Hindlimb muscle (tissue), 1 donor: ENCODE results near the gene ZNF747. TPM values are rescaled to one million over a fixed set of nuclear protein-coding genes. Genes with fewer than 3 reads are reported as not detected.
"Not testable (repeated sequence)": the region's sequence is repeated elsewhere in the genome, so short reads cannot be mapped to it uniquely, and the experiment has no call there.

Source experiments
- DNase-seq: peaks from one replicate; pipeline ENCODE4 v3.0.0-alpha.2; 2013
- polyA plus RNA-seq: library from polyadenylated mRNA; unstranded; fragments of 120-200 nt; gene quantifications from one replicate; pipeline ENCODE4 v1.2.1, GENCODE V29; 2013; ENCODE audit not compliant: insufficient read length

The ZNF747 gene
- polyA plus RNA-seq, 1 donor = 7.0 TPM

DNA sequence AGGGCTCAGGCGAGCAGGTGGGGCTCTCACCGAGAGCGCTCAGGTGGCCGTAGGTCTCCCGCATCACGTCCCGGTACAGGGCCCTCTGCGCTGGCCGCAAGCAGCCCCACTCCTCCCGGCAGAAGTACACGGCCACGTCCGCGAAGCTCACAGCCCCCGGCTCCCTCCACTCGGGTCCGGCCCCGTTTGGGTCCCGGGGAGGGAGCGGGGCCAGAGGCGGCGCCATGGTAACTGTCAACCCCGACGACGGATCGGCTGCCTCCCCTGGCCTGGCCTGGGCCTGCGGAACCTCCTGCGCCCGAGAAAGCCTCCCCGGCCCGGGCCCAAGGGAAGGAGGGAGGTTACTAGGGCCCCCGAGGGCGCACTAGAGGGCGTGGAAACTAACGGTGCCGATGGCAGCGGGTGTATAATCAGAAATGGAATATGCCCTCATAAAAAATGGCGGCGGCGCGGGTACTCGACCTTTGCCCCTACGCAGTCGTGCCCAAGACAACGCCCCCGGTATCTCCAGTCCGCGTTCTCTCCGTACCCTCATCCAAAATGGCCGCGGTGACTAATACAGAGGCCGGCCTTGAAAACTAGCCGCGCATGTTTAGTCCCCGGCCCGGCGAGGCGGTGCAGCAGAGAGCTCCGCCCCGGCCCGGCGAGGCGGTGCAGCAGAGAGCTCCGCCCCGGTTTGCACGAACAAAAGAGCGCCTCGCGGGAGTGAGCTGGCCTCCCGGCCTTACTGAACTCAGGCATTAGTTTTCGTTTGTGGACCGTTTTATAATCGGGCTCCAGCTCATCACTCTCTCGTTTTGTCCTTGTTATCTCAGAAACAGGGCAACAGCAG lies 23.5 kb upstream of the ZNF747 start, which contains the start of gene ZNF764:
ZNF764 (minus strand) TSS at position 418 of the 832 bp plus-strand sequence; CDS start at position 226, 192 bp downstream.
- DNase-seq = peak; percentile 96

GRCh38 chr16:30557707-30557956 lies 23.0 kb upstream of the ZNF747 start:
- DNase-seq = no peak

GRCh38 chr16:30556125-30556473 lies 21.4 kb upstream of the ZNF747 start:
- no peak for DNase-seq

DNA sequence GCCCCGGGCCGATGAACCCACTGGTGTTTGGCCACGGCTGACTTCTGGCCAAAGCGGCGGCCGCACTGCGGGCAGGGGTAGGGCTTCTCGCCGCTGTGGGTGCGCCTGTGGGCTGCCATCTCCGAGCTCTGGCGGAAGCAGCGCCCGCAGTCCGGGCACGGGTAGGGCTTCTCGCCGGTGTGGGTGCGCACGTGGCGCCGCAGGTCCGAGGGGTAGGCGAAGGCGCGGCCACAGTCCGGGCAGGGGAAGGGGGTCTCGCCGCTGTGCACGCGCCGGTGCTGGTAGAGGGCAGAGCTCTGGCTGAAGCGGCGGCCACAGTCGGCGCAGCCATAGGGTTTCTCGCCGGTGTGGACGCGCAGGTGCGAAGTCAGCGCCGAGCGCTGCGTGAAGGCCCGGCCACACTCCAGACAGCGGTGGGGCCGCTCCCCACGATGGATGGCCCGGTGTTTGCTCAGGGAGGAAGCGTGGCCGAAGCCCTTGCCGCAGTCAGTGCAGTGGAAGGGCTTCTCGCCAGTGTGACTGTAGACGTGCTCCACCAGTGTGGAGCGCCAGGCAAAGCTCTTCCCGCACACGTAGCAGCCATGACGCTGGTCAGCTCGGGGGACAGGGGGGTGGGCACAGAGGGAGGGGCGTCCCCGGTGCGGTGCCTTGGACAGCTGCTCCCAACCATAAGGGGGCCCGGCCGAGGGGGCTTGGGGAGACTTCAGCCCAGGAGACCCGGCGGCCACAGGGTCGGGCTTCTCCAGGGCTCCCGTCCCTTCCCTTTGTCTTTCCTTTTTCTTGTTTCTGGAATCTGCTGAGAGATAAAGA lies 20.9 kb upstream of the ZNF747 start:
- no peak for DNase-seq

- no peak for DNase-seq
Measured at GRCh38 chr16:30554557-30555314, 20.1 kb upstream of the ZNF747 start.

GRCh38 chr16:30553393-30553899 lies 18.8 kb upstream of the ZNF747 start:
- DNase-seq = no peak

DNA sequence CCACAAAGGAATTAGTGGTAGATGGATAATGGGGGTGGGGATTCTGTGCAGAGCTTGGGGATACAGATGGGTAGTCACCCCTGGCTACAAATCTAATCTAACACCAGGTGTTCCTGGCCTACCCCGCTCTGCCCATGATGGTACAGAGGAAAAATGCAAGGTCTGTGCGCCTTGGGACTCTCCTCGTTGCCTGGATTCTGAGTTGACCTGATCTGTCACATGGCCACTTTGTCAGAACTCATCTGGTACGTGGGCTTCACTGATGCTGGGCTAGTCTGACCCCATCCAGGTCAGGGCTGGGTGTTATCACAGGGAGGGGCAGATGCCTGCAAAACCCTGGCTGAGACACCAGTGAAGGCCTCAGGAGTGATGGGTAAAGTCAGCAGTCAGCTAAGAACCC lies 18.3 kb upstream of the ZNF747 start:
- no peak for DNase-seq

DNA sequence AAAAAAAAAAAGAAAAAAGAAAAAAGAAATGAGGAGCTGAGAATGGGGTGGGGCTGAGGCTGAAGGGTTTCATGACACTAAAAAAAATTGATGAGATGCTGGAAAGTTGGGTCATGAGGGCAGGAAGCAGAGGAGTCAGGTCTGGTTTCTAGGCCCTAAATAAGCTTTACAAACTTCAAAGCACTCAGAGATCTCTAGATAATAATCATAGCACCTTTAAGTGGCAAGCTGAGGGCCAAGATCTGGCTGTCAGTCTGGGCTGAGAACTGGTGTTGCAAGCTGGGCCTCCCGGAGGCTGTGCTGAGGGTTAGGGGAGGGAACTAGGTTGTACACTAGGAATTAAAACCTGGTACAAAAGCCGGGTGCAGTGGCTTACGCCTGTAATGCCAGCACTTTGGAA lies 17.1 kb upstream of the ZNF747 start:
- DNase-seq = no peak

DNA sequence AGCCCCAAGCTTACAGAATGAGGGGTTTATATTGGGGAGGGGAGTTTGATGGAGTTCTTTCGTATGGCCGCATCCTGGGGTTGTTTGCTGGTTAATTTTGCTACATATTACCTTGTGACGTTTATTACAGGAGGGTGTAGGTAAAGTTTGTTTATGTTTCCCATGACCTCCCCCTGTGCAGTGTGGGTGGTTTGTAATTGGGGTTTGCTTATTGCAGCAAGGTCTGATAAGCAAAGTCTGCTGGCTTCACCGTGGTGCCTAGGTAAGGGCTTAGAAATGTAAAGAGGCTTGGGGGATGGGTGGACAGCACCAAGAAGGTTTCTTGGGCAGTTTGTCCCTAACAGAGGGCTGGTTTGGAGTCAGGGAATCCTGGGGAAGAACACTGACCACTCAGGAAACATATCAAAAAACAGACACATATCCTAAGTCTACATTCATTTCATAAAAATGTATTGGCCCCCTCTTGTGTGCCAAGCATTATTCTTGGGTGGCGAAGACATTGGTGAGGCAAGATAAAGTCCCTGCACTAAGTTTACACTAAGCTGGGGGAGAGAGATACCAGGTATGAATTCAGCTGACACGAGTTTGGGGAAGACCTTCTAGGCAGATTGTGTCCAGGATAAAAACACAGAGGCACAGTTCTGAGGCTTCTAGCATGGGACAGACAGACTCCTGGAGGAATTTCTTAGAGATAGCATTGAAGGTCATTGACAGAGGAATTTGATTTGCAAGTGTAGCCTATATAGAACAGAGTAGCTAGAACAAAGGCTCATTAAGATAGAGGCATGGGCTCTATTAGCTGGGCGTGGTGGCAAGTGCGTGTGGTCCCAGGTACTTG lies 14.0 kb upstream of the ZNF747 start:
- no peak for DNase-seq

DNA sequence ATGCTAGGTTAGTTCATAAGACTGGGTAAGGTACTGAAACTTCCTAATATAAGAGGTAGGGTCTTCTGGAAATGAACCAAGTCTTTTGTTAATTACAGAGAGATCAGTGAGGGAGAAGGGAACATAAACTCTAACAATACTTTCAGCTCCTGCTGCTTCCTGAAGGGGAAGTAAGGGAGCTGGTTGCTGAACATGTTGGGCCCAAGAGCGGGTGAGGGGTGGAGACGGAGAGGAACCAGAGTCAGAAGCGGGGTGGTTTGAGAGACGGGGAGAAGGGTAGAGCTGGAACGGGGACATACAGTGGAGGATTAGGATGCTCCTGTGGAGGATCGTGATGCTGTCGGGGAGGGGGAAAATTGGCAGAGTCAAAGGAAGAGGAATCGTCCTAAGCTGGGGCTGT lies 11.5 kb upstream of the ZNF747 start:
- DNase-seq = no peak

DNA sequence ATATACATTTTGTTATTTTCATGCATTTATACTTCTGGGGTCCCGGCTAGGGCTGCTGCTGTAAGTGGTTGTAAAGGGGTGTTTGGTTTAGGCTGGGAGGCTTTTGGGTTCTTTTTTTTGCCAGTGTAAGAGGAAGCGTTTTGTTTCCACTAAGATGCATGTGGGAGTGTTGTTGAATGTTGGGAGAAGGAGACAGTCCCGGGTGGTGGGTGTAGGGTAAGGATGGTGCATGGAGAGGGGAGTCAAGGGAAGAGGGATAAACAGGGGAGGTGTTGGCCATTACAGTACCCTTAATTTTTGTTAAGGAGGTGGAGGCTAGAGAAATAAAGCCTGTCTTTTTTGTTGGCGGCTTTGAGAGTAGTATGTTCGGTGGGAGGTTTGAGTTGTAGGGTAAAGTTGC lies 8.4 kb upstream of the ZNF747 start:
- DNase-seq = no peak

DNA sequence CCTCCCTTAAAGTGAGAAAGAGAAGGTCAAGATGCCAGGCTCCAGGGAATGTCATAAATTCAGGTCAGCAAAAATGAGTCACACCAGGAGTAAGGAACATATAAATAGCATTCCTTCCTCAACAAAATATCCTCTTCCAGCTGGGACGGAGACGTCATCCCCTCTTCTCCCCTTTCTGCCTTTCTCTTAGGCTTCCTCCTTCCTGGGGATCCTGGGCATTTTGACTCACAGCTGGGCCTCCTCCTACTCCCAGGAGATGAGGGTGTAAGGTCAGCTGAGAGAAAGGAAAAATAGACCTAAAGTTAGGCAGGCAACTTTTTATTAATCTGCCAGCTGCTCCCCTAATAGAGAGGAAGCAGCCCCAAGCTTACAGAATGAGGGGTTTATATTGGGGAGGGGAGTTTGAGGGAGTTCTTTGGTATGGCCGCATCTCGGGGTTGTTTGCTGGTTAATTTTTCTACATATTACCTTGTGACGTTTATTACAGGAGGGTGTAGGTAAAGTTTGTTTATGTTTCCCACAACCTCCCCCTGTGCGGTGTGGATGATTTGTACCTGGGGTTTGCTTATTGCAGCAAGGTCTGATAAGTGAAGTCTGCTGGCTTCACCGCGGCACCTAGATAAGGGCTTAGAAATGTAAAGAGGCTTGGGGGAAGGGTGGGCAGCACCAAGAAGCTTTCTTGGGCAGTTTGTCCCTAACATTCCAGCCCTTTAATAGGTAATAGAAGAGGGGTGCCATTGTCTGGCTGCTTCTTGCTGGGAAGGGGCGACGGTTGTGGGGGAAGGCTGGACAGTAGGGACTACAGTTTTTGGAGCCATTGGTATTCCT lies 7.1 kb upstream of the ZNF747 start:
- DNase-seq = no peak

DNA sequence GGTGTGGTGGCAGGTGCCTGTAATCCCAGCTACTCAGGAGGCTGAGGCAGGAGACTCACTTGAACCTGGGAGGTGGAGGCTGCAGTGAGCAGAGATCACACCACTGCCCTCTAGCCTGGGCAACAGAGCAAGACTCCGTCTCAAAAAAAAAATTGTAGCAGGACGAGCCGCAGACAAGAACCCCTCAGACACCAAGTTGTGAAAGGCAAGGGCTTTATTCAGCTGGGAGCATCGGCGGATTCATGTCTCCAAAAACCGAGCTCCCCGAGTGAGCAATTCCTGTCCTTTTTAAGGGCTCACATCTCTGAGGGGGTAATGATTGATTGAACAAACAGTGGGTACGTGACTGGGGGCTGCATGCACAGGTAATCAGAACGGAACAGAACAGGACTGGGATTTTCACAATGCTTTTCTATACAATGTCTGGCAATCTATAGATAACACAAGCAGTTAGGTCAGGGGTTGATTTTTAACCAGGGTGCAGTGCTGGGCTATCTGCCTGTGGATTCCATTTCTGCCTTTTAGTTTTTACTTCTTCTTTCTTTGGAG lies 6.3 kb upstream of the ZNF747 start:
- not testable (repeated sequence) for DNase-seq

- not testable (repeated sequence) for DNase-seq
Measured at GRCh38 chr16:30539986-30540526, 5.4 kb upstream of the ZNF747 start.

DNA sequence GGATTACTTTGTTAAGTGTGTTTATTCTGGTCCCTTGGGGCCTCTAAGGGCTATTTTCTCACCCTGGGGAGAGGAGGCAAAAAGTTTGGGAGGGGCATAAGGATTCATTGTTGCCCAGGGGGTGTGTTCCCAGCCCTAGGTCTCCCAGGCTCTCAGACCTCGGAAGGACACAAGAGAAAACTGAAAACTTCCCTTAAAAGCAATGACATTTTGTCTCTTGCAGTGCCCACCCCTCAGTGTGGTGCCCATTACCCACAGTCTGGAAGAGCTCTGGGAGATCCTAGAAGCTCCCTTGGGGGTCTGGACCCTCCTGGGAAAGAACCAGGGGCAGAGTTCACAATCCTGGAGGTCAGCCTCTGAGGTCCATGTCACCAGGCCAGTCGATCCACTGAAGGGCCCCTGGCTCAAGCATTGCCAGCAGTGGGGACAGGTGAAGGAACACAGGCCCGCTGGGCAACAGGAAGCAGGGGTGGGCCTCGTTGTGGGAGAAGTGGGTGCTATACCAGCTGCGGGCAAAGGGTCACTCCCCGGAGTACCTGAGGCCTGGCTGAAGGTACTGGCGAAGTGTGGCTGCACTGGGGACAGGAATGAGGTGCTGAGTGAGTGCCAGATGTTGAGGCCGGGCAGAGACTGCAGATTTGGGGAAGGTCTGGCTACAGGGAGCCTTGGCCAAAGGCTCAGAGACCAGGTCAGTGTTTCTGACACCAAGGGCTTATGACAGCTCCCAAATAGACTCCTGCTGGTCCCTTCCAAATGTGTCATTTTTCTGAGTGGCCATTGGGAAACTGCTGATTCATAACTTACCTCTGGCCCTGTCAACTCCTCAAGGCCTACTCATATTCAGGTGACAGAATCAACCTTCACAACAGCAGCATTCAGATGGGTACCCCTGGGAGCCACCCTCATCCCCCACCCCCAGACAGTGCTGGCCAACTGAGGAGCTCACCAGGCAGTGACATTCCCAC lies 4.6 kb upstream of the ZNF747 start:
- DNase-seq = no peak

- not testable (repeated sequence) for DNase-seq
Measured at GRCh38 chr16:30536391-30537024, 1.9 kb upstream of the ZNF747 start.

DNA sequence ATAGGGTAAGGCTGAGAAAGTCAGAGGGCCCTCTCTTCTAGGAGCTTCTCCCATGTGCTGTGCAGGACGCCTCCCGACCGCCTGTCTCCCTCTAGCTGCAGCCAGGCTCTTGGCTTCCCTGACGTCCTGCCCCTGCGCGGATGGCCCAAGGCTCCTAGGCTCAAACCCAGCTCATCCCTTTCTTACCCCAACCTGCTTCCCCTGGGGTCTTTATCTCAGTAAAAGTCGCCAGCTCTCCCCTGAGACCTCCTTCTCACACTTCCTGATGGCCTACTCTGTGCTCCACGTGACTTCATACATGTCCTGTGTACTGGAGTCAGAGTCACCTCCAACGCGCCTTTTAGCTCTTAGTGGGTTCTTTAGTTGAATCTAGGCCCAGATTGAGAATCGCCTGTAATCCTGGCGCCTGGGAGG lies 1.1 kb upstream of the ZNF747 start:
- peak; percentile 76 for DNase-seq

DNA sequence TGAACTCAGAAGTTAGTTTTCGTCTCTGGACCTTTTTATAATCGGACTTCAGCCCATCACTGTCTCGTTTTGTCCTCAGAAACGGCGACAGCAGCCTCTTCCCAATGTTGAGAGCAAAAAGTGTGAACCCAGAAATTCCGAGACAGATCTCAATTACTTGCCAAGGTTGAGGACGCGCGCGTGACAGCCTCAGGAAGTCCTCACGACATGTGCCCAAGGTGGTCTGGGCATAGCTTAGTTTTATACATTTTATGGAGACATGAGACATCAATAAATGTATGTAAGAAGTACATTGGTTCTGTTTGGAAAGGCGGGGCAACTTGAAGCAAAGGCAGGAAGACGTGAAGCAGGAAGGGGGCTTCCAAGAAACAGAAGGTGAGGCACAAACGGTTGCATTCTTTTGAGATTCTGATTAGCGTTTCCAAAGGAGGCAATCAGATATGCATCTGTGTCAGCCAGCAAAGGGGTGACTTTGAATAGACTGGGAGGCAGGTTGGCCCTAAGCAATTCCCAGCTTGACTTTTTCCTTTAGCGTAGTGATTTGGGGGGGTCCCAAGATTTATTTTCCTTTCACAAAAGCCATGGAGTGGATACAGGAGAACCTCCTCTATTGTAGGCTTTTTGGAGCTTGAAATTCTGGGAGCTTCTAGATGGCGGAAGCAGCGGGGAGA lies 583 bp upstream of the ZNF747 start:
- no peak for DNase-seq
